SU-DHL-6 (cell line): Measurements from ENCODE around the gene DENND5B.

Source experiments
- H2AFZ ChIP-seq: fragments of 200-600 bp; sonication (generic); 2 replicates; pipeline ENCODE4 v1.6.1; 2014; ENCODE audit warnings: low read depth, mild to moderate bottlenecking, moderate library complexity, mixed read lengths, antibody characterized with exemption, low read length; ENCODE audit not compliant: severe bottlenecking
- H3F3A ChIP-seq: fragments of 200-600 bp; shearing (Covaris generic); 2 replicates; pipeline ENCODE4 v1.6.0; 2016; ENCODE audit warnings: antibody characterized with exemption, mild to moderate bottlenecking; ENCODE audit not compliant: insufficient read depth
- H3K27ac ChIP-seq: fragments of 200-600 bp; sonication (generic); 2 replicates; pipeline ENCODE4 v1.5.1; 2016; ENCODE audit warnings: low read depth, mild to moderate bottlenecking, low read length, moderate library complexity, mixed read lengths
- H3K27me3 ChIP-seq: fragments of 200-600 bp; sonication (generic), shearing (Covaris generic); 2 replicates; pipeline ENCODE4 v1.6.0; 2014; ENCODE audit warnings: mild to moderate bottlenecking, low read length
- H3K36me3 ChIP-seq: fragments of 200-600 bp; sonication (generic); 2 replicates; pipeline ENCODE4 v1.6.1; 2014; ENCODE audit warnings: mild to moderate bottlenecking, low read length, mixed read lengths
- H3K4me2 ChIP-seq: fragments of 300-600, 200-600 bp; shearing (Covaris generic), sonication (generic); 2 replicates; pipeline ENCODE4 v1.6.0; 2014; ENCODE audit warnings: low read length, low read depth, mild to moderate bottlenecking; ENCODE audit not compliant: poor library complexity, severe bottlenecking
- H3K4me3 ChIP-seq: fragments of 200-600 bp; sonication (generic); 2 replicates; pipeline ENCODE4 v1.5.1; 2014; ENCODE audit warnings: antibody characterized with exemption, low read length, mild to moderate bottlenecking, mixed read lengths; ENCODE audit not compliant: insufficient read depth, poor library complexity, severe bottlenecking
- H3K79me2 ChIP-seq: fragments of 200-600 bp; sonication (generic); 2 replicates; pipeline ENCODE4 v1.6.1; 2014; ENCODE audit warnings: mild to moderate bottlenecking, low read length, moderate library complexity; ENCODE audit not compliant: insufficient read depth
- H3K9ac ChIP-seq: fragments of 200-600 bp; sonication (generic); 2 replicates; pipeline ENCODE4 v1.7.0; 2014; ENCODE audit warnings: mild to moderate bottlenecking, low read length
- H3K9me2 ChIP-seq: fragments of 200-600 bp; sonication (generic); replicated peaks from 2 replicates; pipeline ENCODE4 v1.6.1; 2014; ENCODE audit warnings: low read length; ENCODE audit not compliant: insufficient read depth
- H3K9me3 ChIP-seq: fragments of 200-600 bp; sonication (generic); 2 replicates; pipeline ENCODE4 v1.6.1; 2014; ENCODE audit warnings: low read length, mixed read lengths; ENCODE audit not compliant: insufficient read depth
- H4K20me1 ChIP-seq: fragments of 200-600 bp; sonication (generic); 2 replicates; pipeline ENCODE4 v1.6.1; 2014; ENCODE audit warnings: low read depth, mild to moderate bottlenecking, antibody characterized with exemption, low read length, moderate library complexity, mixed read lengths
- EZH2phosphoT487 ChIP-seq: fragments of 200-600 bp; sonication (generic), shearing (Covaris generic); conservative IDR thresholded peaks from 2 replicates; pipeline ENCODE4 v1.6.1; 2018; ENCODE audit warnings: mild to moderate bottlenecking, antibody characterized with exemption, low read length, moderate library complexity, mixed read lengths
- TF ChIP-seq, protein P1 (sequence below): fragments of 200-600 bp; sonication (generic); IDR thresholded peaks from one replicate; pipeline ENCODE4 v1.5.1; 2017; ENCODE audit warnings: antibody characterized with exemption, mild to moderate bottlenecking, low read length, moderate library complexity; ENCODE audit not compliant: insufficient read depth, poor library complexity, severe bottlenecking

DENND5B gene

DNA sequence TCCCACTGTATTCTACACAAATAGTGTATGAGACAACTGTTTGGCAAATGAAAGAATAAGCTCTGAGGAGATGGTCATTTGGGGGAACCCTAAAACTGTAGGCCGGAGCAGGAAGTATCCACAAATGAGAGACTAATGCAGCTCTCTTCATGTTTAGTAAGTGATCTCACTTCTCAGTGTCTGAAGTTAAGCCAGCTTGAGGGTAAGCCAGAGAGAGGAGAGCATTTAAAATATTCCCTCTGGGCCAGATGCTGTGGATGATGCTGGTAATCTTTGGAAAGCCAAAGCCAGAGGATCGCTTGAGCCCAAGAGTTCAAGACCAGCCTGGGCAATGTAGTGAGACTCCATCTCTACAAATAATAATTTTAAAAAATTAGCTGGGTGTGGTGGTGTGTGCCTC, 134.4 kb downstream of the DENND5B start:
- H3F3A ChIP-seq, result no peaks in the 10 kb centered on the region
- H3K4me3 ChIP-seq, result no peak overlapping the region
- no peak overlapping the region for H3K9ac ChIP-seq
- H3K9me2 ChIP-seq, result no peaks in the 10 kb centered on the region
- H3K9me3 ChIP-seq, result no peaks in the 10 kb centered on the region
- no peaks in the 10 kb centered on the region for H3K27me3 ChIP-seq
- H3K27ac ChIP-seq, result no peak overlapping the region
- TF ChIP-seq, protein P1, sequence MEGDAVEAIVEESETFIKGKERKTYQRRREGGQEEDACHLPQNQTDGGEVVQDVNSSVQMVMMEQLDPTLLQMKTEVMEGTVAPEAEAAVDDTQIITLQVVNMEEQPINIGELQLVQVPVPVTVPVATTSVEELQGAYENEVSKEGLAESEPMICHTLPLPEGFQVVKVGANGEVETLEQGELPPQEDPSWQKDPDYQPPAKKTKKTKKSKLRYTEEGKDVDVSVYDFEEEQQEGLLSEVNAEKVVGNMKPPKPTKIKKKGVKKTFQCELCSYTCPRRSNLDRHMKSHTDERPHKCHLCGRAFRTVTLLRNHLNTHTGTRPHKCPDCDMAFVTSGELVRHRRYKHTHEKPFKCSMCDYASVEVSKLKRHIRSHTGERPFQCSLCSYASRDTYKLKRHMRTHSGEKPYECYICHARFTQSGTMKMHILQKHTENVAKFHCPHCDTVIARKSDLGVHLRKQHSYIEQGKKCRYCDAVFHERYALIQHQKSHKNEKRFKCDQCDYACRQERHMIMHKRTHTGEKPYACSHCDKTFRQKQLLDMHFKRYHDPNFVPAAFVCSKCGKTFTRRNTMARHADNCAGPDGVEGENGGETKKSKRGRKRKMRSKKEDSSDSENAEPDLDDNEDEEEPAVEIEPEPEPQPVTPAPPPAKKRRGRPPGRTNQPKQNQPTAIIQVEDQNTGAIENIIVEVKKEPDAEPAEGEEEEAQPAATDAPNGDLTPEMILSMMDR, result no peak
- no peak for TF ChIP-seq EZH2phosphoT487
- no peak overlapping the region for H3K4me2 ChIP-seq
- H2AFZ ChIP-seq, result no peak overlapping the region
- H3K36me3 ChIP-seq, result no peaks in the 10 kb centered on the region
- H4K20me1 ChIP-seq, result no peaks in the 10 kb centered on the region
- H3K79me2 ChIP-seq, result no peaks in the 10 kb centered on the region

- TF ChIP-seq EZH2phosphoT487, result no peak
- TF ChIP-seq, protein P1, result no peak
- Histone ChIP-seq H3K27ac (no peak overlapping the region), H2AFZ (no peak overlapping the region)
Measured at GRCh38 chr12:31444736-31445135, 146.2 kb downstream of the DENND5B start.

DNA sequence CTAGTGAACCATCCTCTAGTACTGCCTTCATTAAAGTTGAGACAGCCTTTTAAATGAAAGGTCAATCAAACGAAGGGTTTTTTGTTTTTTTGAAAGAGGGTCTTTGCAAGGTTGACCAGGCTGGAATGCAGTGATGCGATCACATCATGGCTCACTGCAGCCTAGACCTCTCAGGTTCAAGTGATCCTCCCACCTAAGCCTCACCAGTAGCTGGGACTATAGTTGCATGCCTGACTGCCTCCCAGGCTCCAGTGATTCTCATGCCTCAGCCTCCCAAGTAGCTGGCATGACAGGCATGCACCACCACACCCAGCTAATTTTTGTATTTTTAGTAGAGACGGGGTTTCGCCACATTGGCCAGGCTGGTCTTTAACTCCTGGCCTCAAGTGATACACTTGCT, 150.3 kb downstream of the DENND5B start:
- Histone ChIP-seq H3K9me3 (no peaks in the 10 kb centered on the region), H4K20me1 (no peaks in the 10 kb centered on the region), H3K27me3 (no peaks in the 10 kb centered on the region), H2AFZ (no peak overlapping the region), H3K9ac (no peak overlapping the region), H3K27ac (no peak overlapping the region), H3F3A (no peaks in the 10 kb centered on the region), H3K4me2 (no peak overlapping the region), H3K4me3 (no peak overlapping the region), H3K79me2 (no peaks in the 10 kb centered on the region), H3K36me3 (0 out of 2 replicates have a peak, but pooled peaks cover 4% of the 10 kb centered on the region), H3K9me2 (no peaks in the 10 kb centered on the region)
- TF ChIP-seq, protein P1, result no peak
- no peak for TF ChIP-seq EZH2phosphoT487

More at GRCh38 chr12:31444736-31445135, 146.2 kb downstream of the DENND5B start:
- Histone ChIP-seq H3K36me3 (0 out of 2 replicates have a peak, but pooled peaks cover 6% of the 10 kb centered on the region), H3K4me2 (no peak overlapping the region), H3K9me3 (no peaks in the 10 kb centered on the region), H3K4me3 (no peak overlapping the region), H4K20me1 (no peaks in the 10 kb centered on the region), H3K27me3 (no peaks in the 10 kb centered on the region), H3K9ac (no peak overlapping the region), H3K9me2 (no peaks in the 10 kb centered on the region), H3K79me2 (no peaks in the 10 kb centered on the region), H3F3A (no peaks in the 10 kb centered on the region)
